Measurements from ENCODE around the gene EPSTI1.

- TF ChIP-seq USF2 (IDR thresholded peaks at IDR 0.05; ENCODE audit: borderline replicate concordance, low read depth, low read length) = no peak
- TF ChIP-seq CTCF (IDR thresholded peaks at IDR 0.05) = peak; percentile 23
- peak; percentile 80 for TF ChIP-seq POLR2AphosphoS5 (IDR thresholded peaks at IDR 0.05; ENCODE audit: low read depth, low read length)
- TF ChIP-seq TCF12 (IDR thresholded peaks at IDR 0.05) = no peak
- no peak for TF ChIP-seq MXI1 (IDR thresholded peaks at IDR 0.05; ENCODE audit: low read depth, low read length)
- 0 out of 2 replicates have a peak, but pooled peaks have one; percentile 60 for TF ChIP-seq REST (IDR thresholded peaks at IDR 0.05; ENCODE audit: low read depth, low read length)
- peak; percentile 69; the same call in 1 of the 2 replicates for TF ChIP-seq TAF1 (IDR thresholded peaks at IDR 0.05; ENCODE audit: borderline replicate concordance, low read depth, low read length)
- TF ChIP-seq FOXJ3 (CRISPR knock-in tag; IDR thresholded peaks at IDR 0.05) = no peak
- no peak for TF ChIP-seq RFX5 (IDR thresholded peaks at IDR 0.05; ENCODE audit: low read length)
- TF ChIP-seq RCOR1 (IDR thresholded peaks at IDR 0.05; ENCODE audit: low read length) = no peak
- TF ChIP-seq PBX3 (IDR thresholded peaks at IDR 0.05) = no peak
- TF ChIP-seq YY1 (IDR thresholded peaks at IDR 0.05; ENCODE audit: low read depth) = peak; percentile 82
Observed at GRCh38 chr13:43023289-43023963, 31.4 kb upstream of the EPSTI1 start, which contains the start of gene DNAJC15.
